Hematopoietic multipotent progenitor cell treated with erythropoietin and hydrocortisone succinate and interleukin-3 and kit ligand, for 17 days (in vitro differentiated cells): ENCODE data around the gene PRKG1.

Experiments used
- DNase-seq: peaks from one replicate; pipeline ENCODE4 v3.0.0-alpha.2; 2015; ENCODE audit warnings: low spot score

PRKG1 gene

GRCh38 chr10:52066383-52066782, 992.1 kb downstream of the PRKG1 start:
- DNase-seq: no peak

- DNase-seq: no peak
Measured at GRCh38 chr10:52068485-52068884, 994.2 kb downstream of the PRKG1 start.

- no peak for DNase-seq
Measured at GRCh38 chr10:52071814-52072213, 997.5 kb downstream of the PRKG1 start.

GRCh38 chr10:52074505-52075026, 1000.3 kb downstream of the PRKG1 start:
- no peak for DNase-seq

- DNase-seq: no peak
Measured at GRCh38 chr10:52077814-52078213, 1003.5 kb downstream of the PRKG1 start.

GRCh38 chr10:52078397-52078937, 1004.2 kb downstream of the PRKG1 start:
- DNase-seq: no peak

GRCh38 chr10:52082307-52082706, 1008.0 kb downstream of the PRKG1 start:
- no peak for DNase-seq

GRCh38 chr10:52083422-52083821, 1009.1 kb downstream of the PRKG1 start:
- no peak for DNase-seq

GRCh38 chr10:52092390-52092789, 1018.1 kb downstream of the PRKG1 start:
- no peak for DNase-seq

- DNase-seq: no peak
Measured at GRCh38 chr10:52098130-52098529, 1023.8 kb downstream of the PRKG1 start.

GRCh38 chr10:52099026-52099600, 1024.8 kb downstream of the PRKG1 start:
- DNase-seq: no peak

GRCh38 chr10:52100011-52100547, 1025.8 kb downstream of the PRKG1 start:
- no peak for DNase-seq

- DNase-seq: no peak
Measured at GRCh38 chr10:52105301-52105700, 1031.0 kb downstream of the PRKG1 start.

- no peak for DNase-seq
Measured at GRCh38 chr10:52106011-52106410, 1031.7 kb downstream of the PRKG1 start.

- DNase-seq: no peak
Measured at GRCh38 chr10:52106899-52107298, 1032.6 kb downstream of the PRKG1 start.

GRCh38 chr10:52108236-52108635, 1033.9 kb downstream of the PRKG1 start:
- DNase-seq: no peak

GRCh38 chr10:52110576-52110975, 1036.3 kb downstream of the PRKG1 start:
- no peak for DNase-seq

- no peak for DNase-seq
Measured at GRCh38 chr10:52111101-52111891, 1037.0 kb downstream of the PRKG1 start.

GRCh38 chr10:52115823-52116222, 1041.5 kb downstream of the PRKG1 start:
- DNase-seq: no peak

- DNase-seq: no peak
Measured at GRCh38 chr10:52119507-52119906, 1045.2 kb downstream of the PRKG1 start.

GRCh38 chr10:52121688-52122087, 1047.4 kb downstream of the PRKG1 start:
- no peak for DNase-seq

GRCh38 chr10:52128056-52128683, 1053.9 kb downstream of the PRKG1 start:
- DNase-seq: no peak
